ENCODE data around the gene DOCK4.
"Not testable (repeated sequence)": the region's sequence is repeated elsewhere in the genome, so short reads cannot be mapped to it uniquely, and the experiment has no call there.

Gene DOCK4

DNA sequence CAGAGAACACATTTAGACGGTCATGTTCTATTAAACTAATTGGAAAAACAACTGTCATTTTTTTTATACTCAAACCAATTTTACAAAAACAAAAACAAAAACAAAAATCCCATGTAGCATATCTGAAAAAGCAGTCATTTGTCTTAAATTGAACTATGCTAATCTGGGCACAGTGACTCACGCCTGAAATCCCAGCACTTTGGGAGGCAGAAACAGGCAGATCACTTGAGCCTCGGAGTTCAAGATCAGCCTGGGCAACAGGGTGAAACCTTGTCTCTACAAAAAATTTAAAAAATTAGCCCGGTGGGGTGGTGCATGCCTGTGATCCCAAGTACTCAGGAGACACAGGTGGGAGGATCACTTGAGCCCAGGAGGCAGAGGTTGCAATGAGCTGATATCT lies 253.4 kb downstream of the DOCK4 start:
- DNase-seq (ENCODE audit: low spot score), result no peak

GRCh38 chr7:111951052-111951451 lies 255.1 kb downstream of the DOCK4 start:
- no peak for DNase-seq (ENCODE audit: low spot score)

DNA sequence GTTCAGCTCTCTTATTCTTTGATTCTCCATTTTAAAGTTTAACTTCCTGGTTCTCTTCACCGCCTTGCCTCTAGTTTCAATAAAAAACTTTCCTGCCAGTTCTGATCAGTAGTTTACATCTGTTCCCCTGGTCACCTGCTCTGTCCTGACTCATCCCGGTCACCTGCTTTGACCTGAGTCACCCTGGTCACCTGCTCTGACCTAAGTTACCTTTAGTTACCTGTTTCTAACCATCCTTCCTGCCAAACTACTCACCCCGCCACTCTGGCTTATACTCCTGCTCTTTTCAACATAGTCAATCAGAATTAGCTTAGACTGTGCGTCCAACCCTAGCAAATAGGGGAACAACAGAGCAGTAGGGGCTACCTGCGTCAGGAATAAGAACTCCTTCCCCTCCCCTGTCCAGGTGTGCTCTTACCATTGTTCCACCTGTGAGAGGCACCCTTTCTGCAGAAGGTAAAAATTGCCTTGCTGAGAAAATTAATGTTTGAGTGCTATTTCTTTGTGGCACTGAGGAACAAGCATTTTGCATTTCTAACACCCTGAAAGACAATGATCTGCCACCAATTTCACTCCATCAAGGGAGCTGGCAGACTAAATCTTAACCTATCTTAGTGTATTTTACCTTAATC lies 263.6 kb downstream of the DOCK4 start:
- DNase-seq (ENCODE audit: low spot score), result no peak

GRCh38 chr7:111937163-111937562 lies 269.0 kb downstream of the DOCK4 start:
- no peak for DNase-seq (ENCODE audit: low spot score)

DNA sequence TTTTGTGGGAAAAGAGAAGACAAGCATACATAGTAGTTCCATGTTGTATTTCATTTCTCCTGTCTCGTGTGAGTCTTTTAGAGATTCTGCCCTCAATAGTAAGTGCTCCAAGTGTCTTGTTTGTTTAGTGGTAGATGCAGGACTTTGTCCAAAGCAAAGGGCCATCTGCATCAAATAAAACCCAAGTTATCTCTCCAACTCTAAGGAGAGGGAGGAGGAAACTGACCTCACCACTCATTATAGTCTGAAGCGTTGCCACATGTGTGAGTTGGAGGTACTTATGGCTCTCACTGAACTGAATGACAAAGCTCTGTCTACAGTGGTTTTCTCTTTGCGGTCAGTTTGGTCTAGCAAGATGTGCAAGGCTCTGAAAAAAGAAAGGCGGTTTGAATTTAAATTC lies 272.6 kb downstream of the DOCK4 start:
- no peak for DNase-seq (ENCODE audit: low spot score)

DNA sequence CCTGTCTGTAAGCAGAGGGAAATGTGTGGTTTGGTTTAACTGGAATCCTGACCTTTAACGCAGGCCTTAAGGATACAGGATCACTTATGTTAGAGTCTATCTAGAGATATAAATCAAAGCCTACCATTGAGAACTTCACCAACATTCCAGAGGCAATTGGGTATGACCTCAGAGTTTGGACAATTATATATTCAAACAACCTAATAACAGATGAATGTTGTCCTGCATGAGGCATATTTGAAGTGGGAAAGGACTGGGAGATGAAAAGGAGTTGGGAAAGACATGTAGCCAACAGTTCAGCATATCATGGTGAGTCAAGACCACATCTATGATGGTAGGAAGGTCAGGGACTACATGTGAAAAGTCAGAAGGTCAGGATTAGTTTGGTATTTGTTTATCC lies 274.2 kb downstream of the DOCK4 start:
- no peak for DNase-seq (ENCODE audit: low spot score)

DNA sequence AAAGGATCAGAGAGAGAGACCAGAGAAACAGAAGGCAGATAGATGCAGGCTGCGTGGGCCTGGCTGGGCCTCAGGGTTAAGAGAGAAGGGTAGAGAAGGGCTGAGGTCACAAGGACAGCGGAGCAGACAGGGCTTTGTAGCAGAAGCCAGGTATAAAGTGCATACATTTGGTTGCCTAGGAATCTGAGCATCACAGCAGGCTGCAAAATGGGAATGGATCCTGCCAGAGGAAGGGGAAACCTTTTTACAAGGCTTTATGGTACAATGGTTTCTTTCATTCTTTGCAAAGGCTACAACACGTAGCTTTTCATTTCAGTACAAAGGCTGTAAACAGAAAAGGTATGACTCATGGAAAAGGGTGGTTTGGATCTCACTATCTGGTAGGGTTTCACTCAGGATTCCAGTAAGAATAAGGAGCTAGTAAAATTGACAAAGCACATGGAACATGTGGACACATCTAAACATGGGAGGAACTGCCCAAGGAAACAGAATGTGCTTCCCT lies 275.1 kb downstream of the DOCK4 start:
- DNase-seq (ENCODE audit: low spot score), result no peak

GRCh38 chr7:111929264-111929663 lies 276.9 kb downstream of the DOCK4 start:
- DNase-seq (ENCODE audit: low spot score), result no peak

- no peak for DNase-seq (ENCODE audit: low spot score)
These were observed 278.7 kb downstream of the DOCK4 start for GRCh38 chr7:111927353-111928019.

GRCh38 chr7:111920329-111920728 lies 285.9 kb downstream of the DOCK4 start:
- DNase-seq (ENCODE audit: low spot score), result no peak

- no peak for DNase-seq (ENCODE audit: low spot score)
These were observed 286.5 kb downstream of the DOCK4 start for GRCh38 chr7:111919631-111920179.

GRCh38 chr7:111919164-111919563 lies 287.0 kb downstream of the DOCK4 start:
- DNase-seq (ENCODE audit: low spot score), result no peak

DNA sequence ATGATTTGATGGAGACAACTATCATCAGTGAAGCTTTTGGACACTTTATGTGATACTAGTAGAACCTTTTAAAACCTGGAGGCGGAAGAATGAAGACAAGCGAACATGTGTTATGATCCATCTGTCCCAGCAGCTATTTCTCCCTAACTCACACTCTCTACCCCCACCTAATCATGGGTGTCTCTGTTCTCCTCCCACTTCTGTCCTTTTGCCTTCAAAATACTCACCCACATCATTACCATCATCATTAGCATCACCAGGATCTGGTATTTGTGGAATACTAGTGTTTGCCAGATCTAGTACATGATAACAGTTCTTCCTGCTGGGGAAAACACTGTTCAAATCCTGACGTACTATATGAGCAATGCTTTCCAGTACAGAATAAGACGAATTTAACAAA lies 287.7 kb downstream of the DOCK4 start:
- DNase-seq (ENCODE audit: low spot score), result no peak

DNA sequence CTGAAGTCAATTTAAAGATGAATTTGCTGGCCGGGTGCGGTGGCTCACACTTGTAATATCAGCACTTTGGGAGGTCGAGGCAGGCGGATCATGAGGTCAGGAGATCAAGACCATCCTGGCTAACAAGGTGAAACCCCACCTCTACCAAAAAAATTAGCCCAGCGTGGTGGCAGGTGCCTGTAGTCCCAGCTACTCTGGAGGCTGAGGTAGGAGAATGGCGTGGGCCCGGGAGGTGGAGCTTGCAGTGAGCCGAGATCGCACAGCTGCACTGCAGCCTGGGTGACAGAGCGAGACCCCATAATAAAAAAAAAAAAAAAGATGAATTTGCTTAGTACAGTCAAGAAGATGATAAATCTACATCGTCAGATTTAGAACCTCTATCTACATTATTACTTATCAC lies 288.8 kb downstream of the DOCK4 start:
- DNase-seq (ENCODE audit: low spot score), result not testable (repeated sequence)

DNA sequence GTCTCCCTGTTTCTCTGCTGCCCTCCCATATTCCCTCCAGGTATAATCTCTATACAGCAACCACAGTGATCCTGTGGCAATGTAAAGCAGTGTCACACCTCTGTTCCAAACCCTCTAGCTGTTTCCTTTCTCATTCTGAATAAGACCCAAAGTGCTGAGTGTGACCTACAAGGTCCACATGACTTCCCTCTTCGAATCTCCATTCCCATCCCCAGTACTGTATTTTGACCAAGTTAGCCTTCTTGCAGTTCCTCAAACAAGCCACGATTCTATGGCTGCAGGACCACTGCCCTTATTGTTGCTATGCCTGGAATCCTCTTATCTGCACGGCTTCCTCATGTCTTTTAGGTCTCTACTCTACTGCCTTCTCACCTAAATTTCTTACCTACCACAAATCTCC lies 291.9 kb downstream of the DOCK4 start:
- DNase-seq (ENCODE audit: low spot score), result no peak

- no peak for DNase-seq (ENCODE audit: low spot score)
These were observed 294.8 kb downstream of the DOCK4 start for GRCh38 chr7:111911166-111911961.

DNA sequence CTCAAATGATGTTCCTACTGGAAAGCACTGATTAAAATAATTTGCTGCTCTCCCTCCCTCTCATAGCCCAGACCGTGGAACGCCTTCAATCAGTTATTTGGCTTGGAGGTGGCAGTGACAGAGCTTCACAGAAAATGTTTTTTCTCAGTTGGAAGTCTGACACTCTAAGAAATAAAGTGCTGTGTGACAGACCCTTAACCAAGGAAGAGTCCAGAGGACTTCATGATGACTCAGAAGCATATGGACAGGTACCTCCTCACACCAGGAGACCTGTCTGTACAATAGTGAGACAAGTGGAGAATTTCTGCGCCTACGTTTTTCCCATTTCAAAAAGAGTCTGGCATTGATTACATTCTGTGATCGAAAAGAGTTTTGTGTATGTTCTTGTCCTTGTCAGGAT lies 295.5 kb downstream of the DOCK4 start:
- DNase-seq (ENCODE audit: low spot score), result no peak

DNA sequence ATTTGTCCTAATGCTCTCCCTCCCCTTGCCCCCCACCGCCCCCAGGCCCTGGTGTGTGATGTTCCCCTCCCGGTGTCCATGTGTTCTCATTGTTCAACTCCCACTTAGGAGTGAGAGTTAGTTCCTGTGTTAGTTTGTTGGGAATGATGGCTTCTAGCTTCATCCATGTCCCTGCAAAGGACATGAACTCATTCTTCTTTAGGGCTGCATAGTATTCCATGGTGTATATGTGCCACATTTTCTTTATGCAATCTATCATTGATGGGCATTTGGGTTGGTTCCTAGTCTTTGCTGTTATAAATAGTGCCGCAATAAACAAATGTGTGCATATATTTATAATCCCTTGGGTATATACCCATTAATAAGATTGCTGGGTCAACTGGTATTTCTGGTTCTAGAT lies 297.5 kb downstream of the DOCK4 start:
- not testable (repeated sequence) for DNase-seq (ENCODE audit: low spot score)

GRCh38 chr7:111903797-111904196 lies 302.4 kb downstream of the DOCK4 start:
- DNase-seq (ENCODE audit: low spot score), result no peak

DNA sequence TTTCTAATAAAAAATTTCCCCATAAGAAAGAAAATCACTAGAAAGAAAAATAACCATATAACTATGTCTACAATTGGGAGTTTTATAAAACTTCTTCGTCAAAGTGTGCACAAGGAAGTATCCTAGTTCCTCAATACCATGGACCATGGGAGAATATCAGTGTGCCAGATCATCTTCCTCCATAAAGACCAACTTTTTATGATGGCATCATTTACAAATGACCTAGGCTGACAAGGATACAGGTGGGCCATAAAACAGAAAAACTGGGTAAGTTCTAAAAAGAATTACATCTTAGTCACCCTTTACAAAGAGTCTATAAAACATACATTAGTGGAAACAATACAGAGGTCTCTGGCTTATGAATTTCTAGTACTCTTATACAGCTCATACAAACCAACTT lies 303.2 kb downstream of the DOCK4 start:
- DNase-seq (ENCODE audit: low spot score), result no peak

DNA sequence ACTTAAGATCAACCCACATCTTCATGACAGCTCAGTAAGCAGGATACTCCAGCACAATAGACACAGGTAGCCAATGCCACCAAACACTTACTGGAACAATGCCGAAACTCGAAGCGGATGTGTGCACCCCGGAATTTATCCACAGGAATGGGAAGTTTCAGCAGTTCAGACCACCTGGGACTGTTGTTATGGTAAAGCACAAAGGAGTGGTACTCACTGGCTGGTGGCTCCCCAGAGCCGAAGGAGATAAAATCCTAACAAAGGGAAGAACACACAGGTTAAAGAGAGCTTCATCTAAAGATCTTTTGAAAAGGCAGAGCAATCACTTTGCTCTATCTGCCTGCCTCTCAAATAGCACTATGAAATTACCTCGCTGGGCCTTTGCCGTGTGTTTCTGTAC lies 305.9 kb downstream of the DOCK4 start:
- DNase-seq (ENCODE audit: low spot score), result no peak

- no peak for DNase-seq (ENCODE audit: low spot score)
These were observed 311.1 kb downstream of the DOCK4 start for GRCh38 chr7:111895049-111895448.

- DNase-seq (ENCODE audit: low spot score), result no peak
These were observed 311.7 kb downstream of the DOCK4 start for GRCh38 chr7:111894518-111894917.

Data from left forelimb (tissue), 1 donor.